ENCODE data around the gene USP44.

DNA sequence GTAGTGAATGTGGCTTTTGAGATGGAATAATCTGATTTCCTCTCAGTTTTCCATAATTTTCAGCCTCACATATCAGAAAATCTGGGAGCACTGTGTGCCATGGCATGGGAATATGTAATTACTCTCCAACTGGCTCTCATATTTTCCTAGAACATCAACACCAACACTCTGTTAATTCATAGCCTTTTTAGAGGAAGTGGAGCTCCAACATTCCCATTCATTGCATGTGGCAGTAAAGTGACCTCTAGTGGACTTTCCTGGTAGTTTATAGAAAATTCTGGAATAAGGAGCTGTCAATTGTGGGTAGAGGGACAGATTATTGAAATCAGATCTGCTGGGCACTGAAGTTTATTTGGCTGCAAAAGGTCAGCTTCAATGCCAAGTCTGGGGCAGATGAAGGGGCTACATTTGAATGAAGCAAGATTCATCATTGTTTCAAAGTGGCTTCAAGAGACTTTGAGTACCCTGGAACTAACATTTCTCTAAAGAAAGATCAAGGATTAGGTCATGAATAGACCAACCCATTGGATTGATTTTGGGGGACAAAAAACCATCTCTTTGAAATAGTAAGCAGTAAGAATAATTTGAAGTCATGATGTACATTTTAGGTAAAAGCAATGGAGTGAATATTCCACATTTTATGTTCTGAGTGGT, 23.6 kb upstream of the USP44 start:
- TF ChIP-seq, protein P1, sequence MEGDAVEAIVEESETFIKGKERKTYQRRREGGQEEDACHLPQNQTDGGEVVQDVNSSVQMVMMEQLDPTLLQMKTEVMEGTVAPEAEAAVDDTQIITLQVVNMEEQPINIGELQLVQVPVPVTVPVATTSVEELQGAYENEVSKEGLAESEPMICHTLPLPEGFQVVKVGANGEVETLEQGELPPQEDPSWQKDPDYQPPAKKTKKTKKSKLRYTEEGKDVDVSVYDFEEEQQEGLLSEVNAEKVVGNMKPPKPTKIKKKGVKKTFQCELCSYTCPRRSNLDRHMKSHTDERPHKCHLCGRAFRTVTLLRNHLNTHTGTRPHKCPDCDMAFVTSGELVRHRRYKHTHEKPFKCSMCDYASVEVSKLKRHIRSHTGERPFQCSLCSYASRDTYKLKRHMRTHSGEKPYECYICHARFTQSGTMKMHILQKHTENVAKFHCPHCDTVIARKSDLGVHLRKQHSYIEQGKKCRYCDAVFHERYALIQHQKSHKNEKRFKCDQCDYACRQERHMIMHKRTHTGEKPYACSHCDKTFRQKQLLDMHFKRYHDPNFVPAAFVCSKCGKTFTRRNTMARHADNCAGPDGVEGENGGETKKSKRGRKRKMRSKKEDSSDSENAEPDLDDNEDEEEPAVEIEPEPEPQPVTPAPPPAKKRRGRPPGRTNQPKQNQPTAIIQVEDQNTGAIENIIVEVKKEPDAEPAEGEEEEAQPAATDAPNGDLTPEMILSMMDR (IDR thresholded peaks at IDR 0.05; ENCODE audit: low read depth, low read length, poor library complexity, severe bottlenecking), result peak; percentile 85
- no peak for TF ChIP-seq EZH2phosphoT487 (IDR thresholded peaks at IDR 0.05; ENCODE audit: borderline replicate concordance, low read length)
